ENCODE results near the gene MACROD1.

MACROD1 gene

GRCh38 chr11:64156235-64157011, 9.5 kb downstream of the MACROD1 start:
- no peaks in the 10 kb centered on the region for H3K27me3 ChIP-seq (ENCODE audit: control insufficient read depth in 5 of 5, insufficient read depth in 4 of 5, low read length in 5 of 5)
- peaks cover 0 to 6% (median 4%) of the 10 kb centered on the region in 5 donors for H3K4me1 ChIP-seq (ENCODE audit: control insufficient read depth in 5 of 5, insufficient read depth in 5 of 5, low read length in 5 of 5)
- H3K9ac ChIP-seq (ENCODE audit: low read length in 5 of 5) = no peak overlapping the region
- peaks cover 0 to 7% (median 0%) of the 10 kb centered on the region in 5 donors for H3K36me3 ChIP-seq (ENCODE audit: control insufficient read depth in 5 of 5, insufficient read depth in 5 of 5, low read length in 5 of 5)
- H3K27ac ChIP-seq (ENCODE audit: low read depth, low read length) = no peak overlapping the region
- H3K4me3 ChIP-seq (ENCODE audit: low read depth in 1 of 5, low read length in 5 of 5) = no peak overlapping the region
- H3K9me3 ChIP-seq (ENCODE audit: control insufficient read depth in 5 of 5, low read length in 5 of 5) = no peaks in the 10 kb centered on the region

DNA sequence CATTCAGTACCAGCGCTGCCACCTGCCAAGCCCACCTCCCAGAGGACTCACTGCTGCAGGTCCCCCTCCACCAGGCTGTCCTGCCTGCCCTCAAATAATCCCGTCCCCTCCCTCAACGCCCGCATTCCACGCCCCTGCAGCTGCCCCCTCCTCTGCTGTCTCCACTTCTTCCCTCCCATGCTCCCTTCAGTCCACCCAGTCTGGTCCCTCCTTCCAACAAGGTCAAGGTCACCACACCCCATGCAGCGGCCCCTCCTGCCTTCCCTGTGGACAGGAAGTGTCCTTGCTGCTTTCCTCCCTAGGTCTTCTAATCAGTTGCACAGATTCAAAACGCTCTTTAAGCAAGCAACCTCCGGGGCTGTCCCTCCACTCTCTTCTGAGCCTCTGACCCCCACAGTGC, 12.1 kb downstream of the MACROD1 start:
- peaks cover 0 to 3% (median 0%) of the 10 kb centered on the region in 5 donors for H3K36me3 ChIP-seq (ENCODE audit: control insufficient read depth in 5 of 5, insufficient read depth in 5 of 5, low read length in 5 of 5)
- peaks cover 0 to 21% (median 14%) of the 10 kb centered on the region in 5 donors for H3K4me1 ChIP-seq (ENCODE audit: control insufficient read depth in 5 of 5, insufficient read depth in 5 of 5, low read length in 5 of 5)
- no peaks in the 10 kb centered on the region for H3K27me3 ChIP-seq (ENCODE audit: control insufficient read depth in 5 of 5, insufficient read depth in 4 of 5, low read length in 5 of 5)
- no peak overlapping the region for H3K9ac ChIP-seq (ENCODE audit: low read length in 5 of 5)
- no peaks in the 10 kb centered on the region for H3K9me3 ChIP-seq (ENCODE audit: control insufficient read depth in 5 of 5, low read length in 5 of 5)
- H3K27ac ChIP-seq (ENCODE audit: low read depth, low read length) = no peak overlapping the region
- H3K4me3 ChIP-seq (ENCODE audit: low read depth in 1 of 5, low read length in 5 of 5) = no peak overlapping the region

- peak overlapping the region in 1 of 5 donors; percentile 10 for H3K9ac ChIP-seq (ENCODE audit: low read length in 5 of 5)
- peak overlapping the region in 1 of 5 donors; percentile 29 for H3K4me3 ChIP-seq (ENCODE audit: low read depth in 1 of 5, low read length in 5 of 5)
- H3K27ac ChIP-seq (ENCODE audit: low read depth, low read length) = no peak overlapping the region
- H3K36me3 ChIP-seq (ENCODE audit: control insufficient read depth in 5 of 5, insufficient read depth in 5 of 5, low read length in 5 of 5) = peaks cover 0 to 3% (median 0%) of the 10 kb centered on the region in 5 donors
- H3K27me3 ChIP-seq (ENCODE audit: control insufficient read depth in 5 of 5, insufficient read depth in 4 of 5, low read length in 5 of 5) = no peaks in the 10 kb centered on the region
- no peaks in the 10 kb centered on the region for H3K9me3 ChIP-seq (ENCODE audit: control insufficient read depth in 5 of 5, low read length in 5 of 5)
- peaks cover 2 to 29% (median 21%) of the 10 kb centered on the region in 5 donors for H3K4me1 ChIP-seq (ENCODE audit: control insufficient read depth in 5 of 5, insufficient read depth in 5 of 5, low read length in 5 of 5)
These were observed 12.8 kb downstream of the MACROD1 start for GRCh38 chr11:64152841-64153691.

GRCh38 chr11:64151337-64151736, 14.6 kb downstream of the MACROD1 start:
- H3K27ac ChIP-seq (ENCODE audit: low read depth, low read length) = no peak overlapping the region
- H3K4me1 ChIP-seq (ENCODE audit: control insufficient read depth in 5 of 5, insufficient read depth in 5 of 5, low read length in 5 of 5) = peaks cover 2 to 31% (median 23%) of the 10 kb centered on the region in 5 donors

DNA sequence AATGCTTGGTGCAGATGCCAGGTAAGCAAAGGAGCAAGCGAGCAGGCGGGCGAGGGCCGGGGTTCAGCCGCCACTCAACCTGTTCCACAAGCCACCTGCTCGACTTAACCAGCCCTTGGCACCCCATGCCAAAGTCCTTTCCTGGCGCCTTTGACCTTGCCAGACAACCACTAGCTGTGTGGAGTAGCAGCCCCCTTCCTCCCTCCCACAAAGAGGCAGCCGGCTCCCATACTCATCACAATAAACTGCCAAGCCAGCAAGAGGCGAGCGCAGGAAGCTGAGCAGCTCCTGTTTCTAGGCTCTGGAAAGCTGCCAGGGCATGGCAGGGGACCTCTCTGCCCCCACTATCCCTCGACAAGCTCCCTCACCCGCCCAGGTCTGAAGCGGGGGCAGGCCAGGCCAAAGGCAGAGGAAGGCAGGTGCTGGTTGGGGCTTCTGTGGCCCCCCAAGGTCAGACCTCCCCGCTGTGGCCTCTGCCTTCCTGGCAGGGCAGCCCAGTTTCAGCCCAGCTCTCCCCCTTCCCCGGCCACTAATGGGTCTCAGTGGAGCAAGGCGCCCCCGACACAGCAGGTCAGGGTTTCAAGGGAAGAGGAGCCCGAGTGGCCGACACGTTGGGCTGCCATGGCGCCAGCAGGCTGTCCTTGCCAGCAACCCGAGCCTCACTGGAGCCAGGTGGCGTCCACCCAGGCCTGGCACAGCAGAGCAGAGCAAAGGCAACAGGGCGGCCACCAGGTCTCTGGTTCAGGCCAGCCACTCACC, 15.3 kb downstream of the MACROD1 start:
- Histone ChIP-seq H3K27me3 (ENCODE audit: control insufficient read depth in 5 of 5, insufficient read depth in 4 of 5, low read length in 5 of 5) (no peaks in the 10 kb centered on the region), H3K27ac (ENCODE audit: low read depth, low read length) (no peak overlapping the region), H3K9ac (ENCODE audit: low read length in 5 of 5) (peak overlapping the region in 1 of 5 donors; percentile 39), H3K36me3 (ENCODE audit: control insufficient read depth in 5 of 5, insufficient read depth in 5 of 5, low read length in 5 of 5) (no peaks in the 10 kb centered on the region), H3K4me3 (ENCODE audit: low read depth in 1 of 5, low read length in 5 of 5) (no peak overlapping the region), H3K9me3 (ENCODE audit: control insufficient read depth in 5 of 5, low read length in 5 of 5) (no peaks in the 10 kb centered on the region), H3K4me1 (ENCODE audit: control insufficient read depth in 5 of 5, insufficient read depth in 5 of 5, low read length in 5 of 5) (peaks cover 2 to 31% (median 23%) of the 10 kb centered on the region in 5 donors)

More at GRCh38 chr11:64151337-64151736, 14.6 kb downstream of the MACROD1 start:
- Histone ChIP-seq H3K9ac (ENCODE audit: low read length in 5 of 5) (no peak overlapping the region), H3K36me3 (ENCODE audit: control insufficient read depth in 5 of 5, insufficient read depth in 5 of 5, low read length in 5 of 5) (no peaks in the 10 kb centered on the region), H3K4me3 (ENCODE audit: low read depth in 1 of 5, low read length in 5 of 5) (no peak overlapping the region), H3K27me3 (ENCODE audit: control insufficient read depth in 5 of 5, insufficient read depth in 4 of 5, low read length in 5 of 5) (no peaks in the 10 kb centered on the region), H3K9me3 (ENCODE audit: control insufficient read depth in 5 of 5, low read length in 5 of 5) (no peaks in the 10 kb centered on the region)

GRCh38 chr11:64150051-64150450, 15.9 kb downstream of the MACROD1 start:
- H3K27ac ChIP-seq (ENCODE audit: low read depth, low read length) = no peak overlapping the region
- H3K9me3 ChIP-seq (ENCODE audit: control insufficient read depth in 5 of 5, low read length in 5 of 5) = no peaks in the 10 kb centered on the region
- H3K4me3 ChIP-seq (ENCODE audit: low read depth in 1 of 5, low read length in 5 of 5) = no peak overlapping the region
- H3K36me3 ChIP-seq (ENCODE audit: control insufficient read depth in 5 of 5, insufficient read depth in 5 of 5, low read length in 5 of 5) = no peaks in the 10 kb centered on the region
- no peaks in the 10 kb centered on the region for H3K27me3 ChIP-seq (ENCODE audit: control insufficient read depth in 5 of 5, insufficient read depth in 4 of 5, low read length in 5 of 5)
- H3K4me1 ChIP-seq (ENCODE audit: control insufficient read depth in 5 of 5, insufficient read depth in 5 of 5, low read length in 5 of 5) = peaks cover 2 to 31% (median 23%) of the 10 kb centered on the region in 5 donors
- H3K9ac ChIP-seq (ENCODE audit: low read length in 5 of 5) = no peak overlapping the region

DNA sequence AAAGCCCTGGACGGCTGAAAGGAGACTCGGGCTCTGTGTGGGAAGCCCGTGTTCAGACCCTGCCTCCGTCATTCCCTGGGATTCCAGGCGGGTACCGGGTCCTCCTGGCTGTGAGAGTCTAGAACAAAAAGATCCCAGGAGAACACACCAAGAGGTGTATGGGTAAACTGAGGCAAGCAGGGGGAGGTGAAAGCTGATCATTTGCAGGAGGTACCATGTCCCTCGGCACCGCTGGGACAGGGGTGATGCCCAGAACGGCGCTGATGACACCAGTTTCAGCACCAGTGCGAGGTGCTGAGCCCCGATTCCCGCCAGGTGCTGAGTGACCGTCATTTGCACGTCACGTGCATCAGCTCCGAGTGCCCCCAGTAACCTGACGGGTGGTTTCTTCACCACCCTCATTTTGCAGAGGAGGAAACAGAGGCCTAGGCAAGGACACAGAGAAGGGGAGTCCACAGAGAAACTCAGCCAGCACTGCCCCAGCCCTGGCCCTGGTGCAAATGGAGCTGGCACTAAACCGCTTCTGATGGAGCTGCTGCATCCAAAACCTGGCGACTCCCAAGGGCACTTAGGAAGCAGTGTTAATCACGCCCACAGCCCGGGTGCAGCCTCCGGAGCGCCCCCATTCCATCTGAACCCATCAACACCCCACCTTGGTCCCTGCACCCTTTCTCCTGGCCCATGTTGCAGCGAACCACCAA, 16.8 kb downstream of the MACROD1 start:
- Histone ChIP-seq H3K4me1 (ENCODE audit: control insufficient read depth in 5 of 5, insufficient read depth in 5 of 5, low read length in 5 of 5) (peaks cover 2 to 31% (median 23%) of the 10 kb centered on the region in 5 donors), H3K27me3 (ENCODE audit: control insufficient read depth in 5 of 5, insufficient read depth in 4 of 5, low read length in 5 of 5) (no peaks in the 10 kb centered on the region), H3K9ac (ENCODE audit: low read length in 5 of 5) (peak overlapping the region in 1 of 5 donors; percentile 54), H3K4me3 (ENCODE audit: low read depth in 1 of 5, low read length in 5 of 5) (peak overlapping the region in 2 of 5 donors; percentile 41 to 56), H3K27ac (ENCODE audit: low read depth, low read length) (no peak overlapping the region), H3K36me3 (ENCODE audit: control insufficient read depth in 5 of 5, insufficient read depth in 5 of 5, low read length in 5 of 5) (no peaks in the 10 kb centered on the region), H3K9me3 (ENCODE audit: control insufficient read depth in 5 of 5, low read length in 5 of 5) (no peaks in the 10 kb centered on the region)

GRCh38 chr11:64148226-64148916, 17.5 kb downstream of the MACROD1 start:
- H3K4me1 ChIP-seq (ENCODE audit: control insufficient read depth in 5 of 5, insufficient read depth in 5 of 5, low read length in 5 of 5) = peaks cover 2 to 31% (median 23%) of the 10 kb centered on the region in 5 donors
- H3K36me3 ChIP-seq (ENCODE audit: control insufficient read depth in 5 of 5, insufficient read depth in 5 of 5, low read length in 5 of 5) = no peaks in the 10 kb centered on the region
- no peaks in the 10 kb centered on the region for H3K9me3 ChIP-seq (ENCODE audit: control insufficient read depth in 5 of 5, low read length in 5 of 5)
- peak overlapping the region; percentile 34 to 59 (median 48) for H3K4me3 ChIP-seq (ENCODE audit: low read depth in 1 of 5, low read length in 5 of 5)
- no peaks in the 10 kb centered on the region for H3K27me3 ChIP-seq (ENCODE audit: control insufficient read depth in 5 of 5, insufficient read depth in 4 of 5, low read length in 5 of 5)
- H3K27ac ChIP-seq (ENCODE audit: low read depth, low read length) = no peak overlapping the region
- peak overlapping the region in 3 of 5 donors; percentile 10 to 66 (median 54) for H3K9ac ChIP-seq (ENCODE audit: low read length in 5 of 5)

Measured in subcutaneous abdominal adipose tissue (tissue), 5 donors.